Sigmoid colon (tissue), 4 donors: ENCODE results near the gene PTAFR.

Experiments
- CTCF ChIP-seq, 4 experiments: fragments of 450-650 bp in 3 of 4; fragments of 200-600 bp in 1 of 4; IDR thresholded peaks; one replicate each; pipeline ENCODE4 v1.5.1; 2016 to 2019; ENCODE audit warnings: antibody characterized with exemption in 4 of 4, mild to moderate bottlenecking in 3 of 4, moderate library complexity in 2 of 4
- POLR2A ChIP-seq, 2 donors: fragments of 450-650 bp; IDR thresholded peaks; one replicate each; pipeline ENCODE4 v1.6.1; 2016; ENCODE audit warnings: antibody characterized with exemption in 2 of 2, mild to moderate bottlenecking in 2 of 2, moderate library complexity in 2 of 2
- POLR2AphosphoS5 ChIP-seq, 4 donors: sonication (generic); formaldehyde crosslinking; IDR thresholded peaks; one replicate each; pipeline ENCODE4 v1.6.1; 2017; ENCODE audit warnings: antibody characterized with exemption in 4 of 4

GRCh38 chr1:28123461-28123961 lies 53.0 kb downstream of the PTAFR start:
- TF ChIP-seq CTCF (IDR thresholded peaks at IDR 0.05) (no peak), POLR2A (IDR thresholded peaks at IDR 0.05) (no peak), POLR2AphosphoS5 (IDR thresholded peaks at IDR 0.05) (no peak)
